ENCODE results near the gene HIP1R. TPM values are rescaled to one million over a fixed set of nuclear protein-coding genes. Genes with fewer than 3 reads are reported as not detected.
A peak's percentile ranks its signal among the peaks of the same experiment; 100 is the strongest.

Gene HIP1R
- total RNA-seq, 1 donor = 76.3 TPM

DNA sequence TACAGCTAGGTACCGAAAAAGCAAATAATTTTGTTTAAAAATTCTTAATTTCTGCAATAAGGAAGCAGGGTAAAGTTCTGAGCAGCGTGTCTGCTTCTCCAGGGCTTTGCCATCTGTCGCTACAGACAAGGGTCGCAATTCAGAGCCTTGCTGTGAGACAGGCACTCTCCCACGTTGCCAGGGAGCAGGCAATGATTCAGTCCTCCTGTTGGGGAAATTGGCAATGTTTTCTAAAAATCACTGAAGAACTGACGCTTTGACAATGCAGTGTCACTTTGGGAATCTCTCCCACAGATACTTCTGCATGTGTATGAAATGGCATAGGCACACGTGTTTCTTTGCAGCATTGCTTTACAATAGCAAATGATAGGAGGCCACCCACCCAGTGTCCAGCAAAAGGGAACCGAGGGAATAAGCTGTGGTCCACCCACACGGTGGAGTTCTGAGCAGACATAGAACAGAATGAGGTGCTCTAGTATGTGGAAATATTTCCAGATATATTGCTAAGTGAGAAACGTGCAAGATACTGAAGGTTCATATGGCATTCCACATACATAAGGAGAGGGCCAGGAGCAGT, 16.0 kb upstream of the HIP1R start:
- Histone ChIP-seq H3K27me3 (ENCODE audit: insufficient read depth, low read length) (no peaks in the 10 kb centered on the region), H3K9me3 (ENCODE audit: low read depth, low read length) (no peaks in the 10 kb centered on the region), H3K4me3 (ENCODE audit: low read length) (no peak overlapping the region), H3K4me1 (ENCODE audit: insufficient read depth, low read length) (peaks cover 6% of the 10 kb centered on the region)

DNA sequence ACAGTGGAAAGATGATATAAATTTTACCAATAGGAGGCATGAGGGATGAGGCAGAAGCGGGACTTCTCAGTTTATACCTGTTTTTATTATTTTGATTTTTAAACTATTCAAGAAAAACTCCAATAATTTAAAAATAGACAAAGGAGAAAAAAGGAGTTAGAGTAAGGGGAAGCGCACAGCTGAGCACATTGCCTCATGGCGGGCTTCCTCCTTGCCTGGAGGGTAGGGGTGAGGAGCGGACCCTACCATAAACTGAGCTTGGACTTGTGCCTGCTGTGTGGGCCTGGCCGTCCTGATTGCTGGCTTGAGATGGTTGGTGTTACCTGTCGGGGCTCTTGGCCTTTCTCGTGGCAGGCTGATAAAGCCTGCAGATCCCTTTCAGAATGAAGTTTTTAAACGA, 15.1 kb upstream of the HIP1R start:
- H3K9me3 ChIP-seq (ENCODE audit: low read depth, low read length) = no peaks in the 10 kb centered on the region
- no peaks in the 10 kb centered on the region for H3K27me3 ChIP-seq (ENCODE audit: insufficient read depth, low read length)
- no peak overlapping the region for H3K4me3 ChIP-seq (ENCODE audit: low read length)
- peaks cover 6% of the 10 kb centered on the region for H3K4me1 ChIP-seq (ENCODE audit: insufficient read depth, low read length)

DNA sequence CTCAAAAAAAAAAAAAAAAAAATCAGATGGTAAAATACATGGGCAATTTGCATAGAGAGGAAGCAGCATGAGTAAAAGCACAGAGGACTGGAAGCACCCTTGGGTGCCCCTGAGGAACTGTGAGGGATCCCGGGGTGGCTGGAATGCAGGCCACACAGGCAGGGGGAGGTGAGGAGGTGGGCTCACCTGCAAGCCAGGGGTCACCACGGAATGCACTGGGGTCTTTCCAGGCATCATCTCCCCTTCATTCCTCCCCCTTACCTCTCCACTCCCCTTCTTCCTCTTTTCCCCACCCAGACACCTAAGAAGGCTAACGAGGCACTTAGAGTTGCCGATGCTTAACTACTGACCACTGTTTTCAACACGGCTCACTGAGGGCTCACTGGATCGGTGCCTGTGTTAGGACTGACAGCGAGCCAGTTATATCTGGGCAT, 14.4 kb upstream of the HIP1R start:
- Histone ChIP-seq H3K4me3 (ENCODE audit: low read length) (no peak overlapping the region), H3K27me3 (ENCODE audit: insufficient read depth, low read length) (no peaks in the 10 kb centered on the region), H3K9me3 (ENCODE audit: low read depth, low read length) (no peaks in the 10 kb centered on the region), H3K4me1 (ENCODE audit: insufficient read depth, low read length) (peaks cover 6% of the 10 kb centered on the region)

DNA sequence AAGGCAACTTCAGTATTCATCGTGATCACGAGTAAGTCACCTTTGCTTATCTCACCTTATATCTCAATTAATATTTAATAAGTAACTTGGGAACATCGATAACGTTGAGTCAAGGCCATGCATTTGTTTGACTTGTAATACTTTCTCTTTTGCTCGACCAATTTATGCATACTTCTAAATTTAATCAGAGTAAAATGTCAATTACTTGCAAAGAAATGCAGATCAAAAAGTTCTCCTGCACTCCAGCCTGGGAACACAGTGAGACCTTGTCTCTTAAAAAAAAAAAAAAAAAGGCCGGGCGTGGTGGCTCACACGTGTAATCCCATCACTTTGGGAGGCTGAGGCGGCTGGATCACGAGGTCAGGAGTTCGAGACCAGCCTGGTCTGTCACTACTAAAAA, 11.8 kb upstream of the HIP1R start:
- Histone ChIP-seq H3K4me3 (ENCODE audit: low read length) (no peak overlapping the region), H3K9me3 (ENCODE audit: low read depth, low read length) (no peaks in the 10 kb centered on the region), H3K4me1 (ENCODE audit: insufficient read depth, low read length) (peaks cover 6% of the 10 kb centered on the region), H3K27me3 (ENCODE audit: insufficient read depth, low read length) (no peaks in the 10 kb centered on the region)

DNA sequence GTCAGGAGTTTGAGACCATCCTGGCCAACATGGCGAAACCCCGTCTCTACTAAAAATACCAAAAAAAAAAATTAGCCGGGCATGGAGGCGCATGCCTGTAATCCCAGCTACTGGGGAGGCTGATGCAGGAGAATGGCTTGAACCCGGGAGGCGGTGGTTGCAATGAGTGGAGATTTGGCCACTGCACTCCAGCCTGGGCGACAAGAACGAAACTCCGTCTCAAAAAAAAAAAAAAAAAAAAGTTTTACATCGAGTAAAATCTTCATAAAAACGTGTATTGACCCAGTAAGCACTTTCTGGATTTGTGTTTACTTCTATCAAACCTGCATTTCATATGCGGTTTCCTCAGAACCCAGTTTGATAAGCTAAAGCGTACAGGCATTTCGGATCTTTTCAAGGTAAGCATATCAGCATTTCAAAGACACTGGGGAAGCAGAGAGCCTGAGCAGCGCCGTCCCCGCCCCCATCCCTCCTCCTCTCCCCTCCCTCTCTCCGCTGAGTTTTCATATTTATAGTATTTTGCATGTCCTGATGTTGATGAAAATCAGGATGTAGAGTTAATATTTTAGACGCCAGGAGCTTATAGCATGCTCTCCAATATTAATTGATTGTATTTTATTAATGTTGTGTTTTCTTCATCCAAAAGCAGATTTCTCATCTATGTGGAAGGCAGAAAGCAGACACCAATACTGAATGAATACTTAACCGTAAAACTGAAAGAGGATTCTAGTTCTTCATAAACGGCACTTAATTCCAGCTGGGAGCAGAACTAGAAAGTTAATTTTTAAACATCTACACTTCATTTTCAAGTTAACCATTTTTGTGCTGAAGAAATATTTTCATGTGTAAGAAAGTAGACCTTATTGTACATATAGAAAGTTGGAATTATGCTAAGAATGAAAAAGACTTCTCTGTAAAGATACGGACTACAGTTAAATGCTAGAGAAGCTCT, 9.2 kb upstream of the HIP1R start:
- Histone ChIP-seq H3K27me3 (ENCODE audit: insufficient read depth, low read length) (no peaks in the 10 kb centered on the region), H3K4me1 (ENCODE audit: insufficient read depth, low read length) (peaks cover 4% of the 10 kb centered on the region), H3K9me3 (ENCODE audit: low read depth, low read length) (no peaks in the 10 kb centered on the region), H3K4me3 (ENCODE audit: low read length) (no peak overlapping the region)

DNA sequence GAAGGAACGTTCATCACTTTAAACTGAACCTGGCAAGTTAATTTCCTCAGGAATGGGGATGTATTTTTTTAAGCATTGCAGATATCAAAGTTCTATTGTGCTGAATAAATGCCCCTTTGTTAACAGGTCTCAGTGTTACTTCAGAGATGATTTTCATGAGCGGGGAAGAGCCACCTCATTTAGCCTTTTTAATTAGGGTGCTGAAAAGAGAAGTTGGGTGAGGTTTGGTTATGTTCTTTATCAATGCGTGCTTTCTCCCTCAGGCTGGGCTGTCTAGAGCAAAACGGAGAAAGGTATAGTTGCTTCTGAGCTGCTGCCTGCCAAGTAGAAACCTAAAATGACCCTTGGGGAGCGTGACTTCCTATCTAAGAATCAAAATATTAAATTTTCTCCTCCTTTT, 8.0 kb upstream of the HIP1R start:
- no peak overlapping the region for H3K4me3 ChIP-seq (ENCODE audit: low read length)
- H3K4me1 ChIP-seq (ENCODE audit: insufficient read depth, low read length) = no peaks in the 10 kb centered on the region
- no peaks in the 10 kb centered on the region for H3K9me3 ChIP-seq (ENCODE audit: low read depth, low read length)
- no peaks in the 10 kb centered on the region for H3K27me3 ChIP-seq (ENCODE audit: insufficient read depth, low read length)

DNA sequence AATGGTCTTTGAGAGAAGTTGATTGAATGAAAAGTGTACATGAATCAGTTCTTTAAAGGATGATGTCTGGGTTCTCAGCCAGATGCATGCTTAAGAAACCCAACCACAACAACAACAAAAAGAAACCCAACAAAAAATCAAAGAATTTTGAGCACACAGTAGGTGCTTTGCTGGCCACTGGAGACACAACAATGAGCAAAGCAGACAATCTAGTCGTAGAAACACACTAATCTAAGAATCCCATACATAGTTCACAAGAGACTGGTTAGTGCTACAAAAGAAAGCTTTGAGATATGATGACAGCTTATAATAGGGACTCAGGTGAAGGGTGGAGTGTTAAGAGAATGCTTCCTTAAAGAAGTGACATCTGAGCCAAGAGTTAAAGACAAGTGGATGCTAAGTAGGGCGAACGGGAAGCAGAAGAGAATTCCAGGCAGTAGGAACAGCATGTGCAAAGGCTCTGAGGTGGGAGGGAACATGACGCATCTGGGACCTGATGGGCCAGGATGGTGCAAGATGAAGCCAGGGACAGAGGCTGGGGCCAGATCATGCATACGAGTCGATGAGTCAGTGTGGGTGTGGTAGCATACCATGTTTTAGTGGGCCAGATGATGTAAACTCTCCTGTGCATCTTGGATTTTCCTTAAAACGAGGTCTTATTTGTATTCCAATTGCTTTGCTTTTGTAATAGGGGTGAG, 4.6 kb upstream of the HIP1R start:
- Histone ChIP-seq H3K4me1 (ENCODE audit: insufficient read depth, low read length) (peaks cover 9% of the 10 kb centered on the region), H3K4me3 (ENCODE audit: low read length) (no peak overlapping the region), H3K27me3 (ENCODE audit: insufficient read depth, low read length) (peaks cover 3% of the 10 kb centered on the region), H3K9me3 (ENCODE audit: low read depth, low read length) (no peaks in the 10 kb centered on the region)

DNA sequence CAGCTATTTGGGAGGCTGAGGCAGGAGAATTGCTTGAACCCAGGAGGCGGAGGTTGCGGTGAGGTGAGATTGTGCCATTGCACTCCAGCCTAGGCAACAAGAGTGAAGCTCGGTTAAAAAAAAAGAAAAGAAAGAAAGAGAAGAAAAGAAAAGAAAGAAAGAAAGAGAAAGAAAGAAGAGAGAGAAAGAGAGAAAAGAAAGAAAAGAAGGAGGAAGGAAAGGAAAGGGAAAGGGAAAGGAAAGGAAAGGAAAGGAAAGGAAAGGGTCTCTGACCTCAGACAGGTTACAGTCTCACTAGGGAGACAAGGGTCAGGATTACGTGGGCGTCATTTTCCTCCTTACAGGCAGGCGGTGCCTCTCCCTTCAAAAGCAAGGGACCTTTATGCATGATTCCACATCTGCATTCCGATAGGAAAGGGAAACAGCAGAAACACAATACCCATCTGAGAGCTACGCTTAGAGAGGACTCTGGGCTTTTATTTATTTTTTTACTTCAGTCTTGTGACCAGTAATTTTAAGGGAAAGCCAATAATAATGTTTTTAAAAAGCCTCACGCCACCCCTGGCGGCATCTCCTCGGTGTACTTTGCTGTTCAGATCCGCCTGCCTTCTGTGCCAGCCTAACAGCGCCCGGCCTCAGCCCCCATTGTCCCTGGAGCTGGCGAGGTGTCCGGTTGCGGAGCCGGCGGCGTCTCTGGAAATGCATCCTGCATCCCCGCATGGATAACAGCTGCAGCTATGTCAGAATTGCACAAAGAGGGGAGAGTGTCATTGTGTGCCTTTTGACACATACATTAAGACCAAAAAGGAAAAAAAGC, 945 bp upstream of the HIP1R start:
- H3K27me3 ChIP-seq (ENCODE audit: insufficient read depth, low read length) = peaks cover 3% of the 10 kb centered on the region
- peak overlapping the region; percentile 5 for H3K4me3 ChIP-seq (ENCODE audit: low read length)
- peaks cover 32% of the 10 kb centered on the region for H3K4me1 ChIP-seq (ENCODE audit: insufficient read depth, low read length)
- no peaks in the 10 kb centered on the region for H3K9me3 ChIP-seq (ENCODE audit: low read depth, low read length)

DNA sequence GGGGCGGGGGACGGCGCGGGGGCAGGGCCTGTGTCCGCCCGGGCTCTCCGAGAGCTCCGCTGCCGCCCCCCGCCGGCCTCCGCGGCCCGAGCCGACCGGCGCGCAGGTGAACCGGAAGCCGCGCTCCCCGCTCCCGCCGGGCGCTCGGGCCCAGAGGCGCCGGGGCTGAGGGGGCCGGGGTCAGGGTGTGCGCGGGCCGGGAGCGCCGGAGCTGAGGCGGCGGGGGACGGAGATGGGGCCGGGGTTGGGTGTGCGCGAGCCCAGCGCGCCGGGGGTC, 431 bp downstream of the HIP1R start:
- peak overlapping the region; percentile 63 for H3K4me3 ChIP-seq (ENCODE audit: low read length)
- peaks cover 3% of the 10 kb centered on the region for H3K27me3 ChIP-seq (ENCODE audit: insufficient read depth, low read length)

DNA sequence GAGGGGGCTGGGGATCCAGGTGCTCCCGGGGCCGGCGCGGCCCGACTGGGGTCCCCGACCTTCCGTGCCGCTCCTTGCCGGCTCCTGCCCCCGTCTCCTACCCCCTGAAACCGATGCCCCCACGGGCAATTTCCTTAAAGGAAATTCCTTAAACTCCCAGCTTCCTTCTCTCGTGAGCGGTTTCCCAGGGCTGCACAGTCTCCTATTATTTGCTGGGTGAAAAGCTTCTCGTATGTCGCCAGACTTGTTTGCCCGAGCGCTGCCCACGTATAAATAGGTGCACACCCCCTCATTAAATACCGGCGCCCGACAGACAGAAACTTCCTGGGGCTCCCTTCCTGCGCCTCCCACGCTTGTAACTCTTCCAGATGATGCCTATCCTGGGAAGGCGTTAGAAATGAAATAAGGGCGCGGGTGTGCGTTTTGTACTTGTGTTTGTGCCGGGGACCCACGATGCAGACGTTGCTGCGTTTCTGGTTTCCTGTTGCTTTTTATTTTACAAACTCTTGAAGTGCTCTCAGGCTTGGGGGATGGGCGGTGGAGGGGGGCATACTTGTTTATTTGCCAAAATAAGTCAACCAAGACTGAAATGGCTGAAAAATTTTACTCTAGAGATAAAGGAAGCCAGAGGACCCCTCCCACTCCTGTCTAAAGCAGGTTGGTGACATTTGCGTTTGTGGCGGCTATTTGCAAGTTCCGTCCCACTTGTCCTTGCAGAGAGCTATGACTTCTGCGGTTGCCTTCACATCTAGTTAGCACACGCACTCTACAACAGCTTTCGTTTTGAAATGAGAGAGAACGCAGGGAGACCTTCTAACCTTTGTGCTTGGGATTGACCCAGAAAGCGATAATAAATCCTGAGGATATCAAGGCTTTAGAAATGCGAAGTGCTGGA, 1.0 kb downstream of the HIP1R start:
- H3K9me3 ChIP-seq (ENCODE audit: low read depth, low read length) = no peaks in the 10 kb centered on the region

More for the DNA sequence above, 431 bp downstream of the HIP1R start:
- Histone ChIP-seq H3K9me3 (ENCODE audit: low read depth, low read length) (no peaks in the 10 kb centered on the region), H3K4me1 (ENCODE audit: insufficient read depth, low read length) (peaks cover 32% of the 10 kb centered on the region)

DNA sequence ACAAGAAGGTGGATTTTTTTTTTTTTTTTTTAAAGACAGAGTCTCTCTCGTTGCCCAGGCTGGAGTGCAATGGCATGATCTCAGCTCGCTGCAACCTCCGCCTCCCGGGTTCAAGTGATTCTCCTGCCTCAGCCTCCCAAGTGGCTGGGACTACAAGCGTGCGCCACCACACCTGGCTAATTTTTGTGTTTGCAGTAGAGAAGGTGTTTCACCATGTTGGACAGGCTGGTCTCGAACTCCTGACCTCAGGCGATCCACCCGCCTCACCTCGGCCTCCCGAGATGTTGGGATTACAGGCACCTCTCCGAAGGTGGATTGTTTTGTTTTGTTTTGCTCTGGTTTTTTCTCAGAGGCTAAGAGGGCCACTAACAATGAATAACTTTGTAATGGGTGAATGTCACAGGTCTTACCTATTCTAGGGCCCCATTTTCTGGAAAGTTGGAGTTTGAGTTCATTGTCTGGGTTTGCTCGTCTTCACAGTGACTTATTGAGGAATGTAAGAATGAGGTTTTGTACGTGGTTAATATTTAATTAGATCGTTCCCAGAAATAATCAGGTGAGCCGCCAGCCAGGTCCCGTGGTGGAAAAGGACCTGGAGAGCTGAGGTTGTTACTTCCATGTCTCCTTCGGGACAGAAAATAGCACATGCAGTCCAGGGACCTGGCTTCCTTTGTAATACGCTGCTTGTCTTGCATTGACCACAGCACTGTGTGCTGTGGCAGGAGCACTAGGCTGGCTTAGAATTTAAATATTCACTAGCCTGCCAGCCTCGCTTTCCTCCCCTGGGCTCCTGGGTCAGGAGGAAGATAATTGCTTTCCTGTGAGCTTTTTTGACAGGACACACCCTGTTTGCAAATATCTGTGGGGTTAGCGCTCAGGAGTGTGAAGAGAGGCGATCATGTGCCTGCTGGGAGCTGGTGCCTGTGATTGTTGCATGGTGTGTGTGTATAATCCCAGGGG, 2.3 kb downstream of the HIP1R start:
- Histone ChIP-seq H3K4me3 (ENCODE audit: low read length) (no peak overlapping the region), H3K27me3 (ENCODE audit: insufficient read depth, low read length) (peaks cover 3% of the 10 kb centered on the region), H3K9me3 (ENCODE audit: low read depth, low read length) (no peaks in the 10 kb centered on the region), H3K4me1 (ENCODE audit: insufficient read depth, low read length) (peaks cover 32% of the 10 kb centered on the region)

More for the DNA sequence above, 1.0 kb downstream of the HIP1R start:
- Histone ChIP-seq H3K4me1 (ENCODE audit: insufficient read depth, low read length) (peaks cover 32% of the 10 kb centered on the region), H3K27me3 (ENCODE audit: insufficient read depth, low read length) (peaks cover 3% of the 10 kb centered on the region), H3K4me3 (ENCODE audit: low read length) (peak overlapping the region; percentile 63)

DNA sequence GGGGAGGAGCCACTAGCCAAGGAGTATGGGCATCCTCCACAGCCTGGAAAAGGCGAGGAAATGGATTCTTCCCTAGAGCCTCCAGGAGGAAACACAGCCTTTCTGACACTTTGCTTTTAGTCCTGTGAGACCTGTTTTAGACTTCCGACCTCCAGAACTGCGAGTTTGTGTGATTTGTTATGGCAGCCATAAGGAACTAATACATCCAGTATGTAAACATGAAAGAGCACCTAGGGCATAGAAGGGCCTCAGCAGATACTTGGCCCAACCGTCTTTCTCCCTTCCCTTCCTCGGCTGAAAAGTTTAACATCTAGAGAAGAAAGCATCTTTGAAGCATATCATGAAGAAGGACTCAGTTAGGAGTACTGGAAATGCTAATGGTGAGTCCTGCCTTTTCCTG, 3.6 kb downstream of the HIP1R start:
- H3K9me3 ChIP-seq (ENCODE audit: low read depth, low read length) = no peaks in the 10 kb centered on the region
- peaks cover 3% of the 10 kb centered on the region for H3K27me3 ChIP-seq (ENCODE audit: insufficient read depth, low read length)
- no peak overlapping the region for H3K4me3 ChIP-seq (ENCODE audit: low read length)
- peaks cover 32% of the 10 kb centered on the region for H3K4me1 ChIP-seq (ENCODE audit: insufficient read depth, low read length)

DNA sequence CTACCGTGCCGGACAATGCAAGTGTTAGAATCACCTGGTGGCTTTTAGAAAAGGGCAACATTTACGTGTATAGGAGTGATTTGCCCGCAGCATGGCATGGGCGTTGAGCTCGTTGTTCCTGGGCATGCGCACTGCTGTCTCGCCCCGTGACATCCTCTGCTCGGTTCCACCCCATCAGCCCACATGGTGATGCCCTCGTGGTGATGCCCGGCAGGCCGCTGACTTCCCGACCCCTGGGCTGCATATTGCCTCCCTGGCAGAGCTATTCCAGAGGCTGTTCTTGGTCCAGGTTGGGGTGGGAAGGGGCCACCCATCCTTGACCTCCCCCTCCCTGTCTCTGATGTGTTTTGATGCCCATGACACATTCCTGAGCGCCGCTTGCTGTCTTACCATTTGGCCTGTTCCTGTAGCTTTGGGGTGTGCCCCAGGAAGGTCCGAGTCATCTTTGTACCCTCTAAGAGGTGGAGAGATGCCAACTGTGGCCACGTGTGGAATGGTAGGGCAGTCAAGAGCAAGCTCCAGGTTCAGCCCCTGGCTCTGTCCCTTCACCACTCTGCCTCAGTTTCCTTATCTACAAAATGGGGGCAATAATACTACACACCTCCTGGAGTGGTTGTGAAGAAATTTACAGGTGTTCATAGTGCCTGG, 4.8 kb downstream of the HIP1R start:
- peaks cover 23% of the 10 kb centered on the region for H3K4me1 ChIP-seq (ENCODE audit: insufficient read depth, low read length)
- no peaks in the 10 kb centered on the region for H3K9me3 ChIP-seq (ENCODE audit: low read depth, low read length)
- H3K27me3 ChIP-seq (ENCODE audit: insufficient read depth, low read length) = no peaks in the 10 kb centered on the region
- H3K4me3 ChIP-seq (ENCODE audit: low read length) = no peak overlapping the region
